AG04449 (cell line): ENCODE results near the gene R3HDM2.

Source experiments
- CTCF ChIA-PET: fragments of 350-600 bp; formaldehyde crosslinking; extraction: SDS; loops from one replicate; lab custom pipeline; 2021; ENCODE audit warnings: antibody characterized with exemption; lab: Yijun Ruan, JAX
- POLR2A ChIA-PET: fragments of 400-600, 350-600 bp; formaldehyde crosslinking; extraction: SDS; loops from one replicate; lab custom pipeline; 2020; ENCODE audit warnings: antibody characterized with exemption, inconsistent platforms; lab: Yijun Ruan, JAX
- DNase-seq: peaks from one replicate; pipeline ENCODE4 v3.0.0-alpha.2; 2010; ENCODE audit warnings: low read depth, low spot score
- H3K4me3 ChIP-seq: 2 replicates; pipeline ENCODE4 v1.5.1; 2011; ENCODE audit warnings: low read depth, mild to moderate bottlenecking, control low read depth, low read length
- TF ChIP-seq, protein P1 (sequence below): IDR thresholded peaks from one replicate; pipeline ENCODE4 v1.5.1; 2011; ENCODE audit warnings: mild to moderate bottlenecking, moderate library complexity, low read length, control low read depth, inconsistent platforms; ENCODE audit not compliant: insufficient read depth; ENCODE audit errors: missing control alignments

R3HDM2 gene

DNA sequence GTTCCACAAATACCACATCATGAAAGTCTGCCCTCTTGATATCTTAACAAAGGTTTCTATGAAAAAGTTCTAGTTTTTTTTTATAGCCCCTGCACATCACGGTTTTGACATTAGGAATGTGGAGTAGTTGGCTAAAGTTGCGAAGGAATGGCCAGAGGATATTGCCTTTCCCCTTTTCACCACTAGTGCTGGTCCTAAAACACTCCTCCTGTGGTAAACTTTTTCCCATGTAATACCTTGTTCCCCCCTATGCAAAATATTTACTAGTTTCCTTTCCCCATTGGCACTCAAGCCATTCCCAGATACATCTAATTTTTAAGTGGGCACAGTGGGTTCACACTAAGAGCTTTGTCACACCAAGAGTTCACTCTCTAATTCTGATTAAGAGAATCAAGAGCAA is 33.4 kb downstream of the R3HDM2 start:
- CTCF ChIA-PET, result interaction anchor here (1.2 to 1.5 kb wide), 2 partner anchors 14 to 25 kb away, joined by 4 read pairs; no protein-coding TSS in a partner anchor
- POLR2A ChIA-PET, result no interaction called here
- TF ChIP-seq, protein P1, sequence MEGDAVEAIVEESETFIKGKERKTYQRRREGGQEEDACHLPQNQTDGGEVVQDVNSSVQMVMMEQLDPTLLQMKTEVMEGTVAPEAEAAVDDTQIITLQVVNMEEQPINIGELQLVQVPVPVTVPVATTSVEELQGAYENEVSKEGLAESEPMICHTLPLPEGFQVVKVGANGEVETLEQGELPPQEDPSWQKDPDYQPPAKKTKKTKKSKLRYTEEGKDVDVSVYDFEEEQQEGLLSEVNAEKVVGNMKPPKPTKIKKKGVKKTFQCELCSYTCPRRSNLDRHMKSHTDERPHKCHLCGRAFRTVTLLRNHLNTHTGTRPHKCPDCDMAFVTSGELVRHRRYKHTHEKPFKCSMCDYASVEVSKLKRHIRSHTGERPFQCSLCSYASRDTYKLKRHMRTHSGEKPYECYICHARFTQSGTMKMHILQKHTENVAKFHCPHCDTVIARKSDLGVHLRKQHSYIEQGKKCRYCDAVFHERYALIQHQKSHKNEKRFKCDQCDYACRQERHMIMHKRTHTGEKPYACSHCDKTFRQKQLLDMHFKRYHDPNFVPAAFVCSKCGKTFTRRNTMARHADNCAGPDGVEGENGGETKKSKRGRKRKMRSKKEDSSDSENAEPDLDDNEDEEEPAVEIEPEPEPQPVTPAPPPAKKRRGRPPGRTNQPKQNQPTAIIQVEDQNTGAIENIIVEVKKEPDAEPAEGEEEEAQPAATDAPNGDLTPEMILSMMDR, result no peak
- H3K4me3 ChIP-seq, result no peak overlapping the region
- DNase-seq, result no peak

DNA sequence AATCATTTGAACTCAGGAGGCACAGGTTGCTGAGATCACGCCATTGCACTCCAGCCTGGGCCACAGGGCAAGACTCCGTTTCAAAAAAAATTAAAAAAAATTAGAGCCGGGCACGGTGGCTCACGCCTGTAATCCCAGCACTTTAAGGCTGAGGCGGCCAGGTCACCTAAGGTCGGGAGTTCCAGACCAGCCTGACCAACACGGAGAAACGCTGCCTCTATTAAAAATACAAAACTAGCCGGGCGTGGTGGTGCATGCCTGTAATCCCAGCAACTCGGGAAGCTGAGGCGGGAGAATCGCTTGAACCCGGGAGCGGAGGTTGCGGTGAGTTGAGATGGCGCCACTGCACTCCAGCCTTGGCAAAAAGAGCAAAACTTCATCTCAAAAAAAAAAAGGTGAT is 35.7 kb downstream of the R3HDM2 start:
- DNase-seq, result no peak
- ChIA-PET CTCF (no interaction called here), POLR2A (no interaction called here)
- TF ChIP-seq, protein P1, result no peak
- H3K4me3 ChIP-seq, result no peak overlapping the region

DNA sequence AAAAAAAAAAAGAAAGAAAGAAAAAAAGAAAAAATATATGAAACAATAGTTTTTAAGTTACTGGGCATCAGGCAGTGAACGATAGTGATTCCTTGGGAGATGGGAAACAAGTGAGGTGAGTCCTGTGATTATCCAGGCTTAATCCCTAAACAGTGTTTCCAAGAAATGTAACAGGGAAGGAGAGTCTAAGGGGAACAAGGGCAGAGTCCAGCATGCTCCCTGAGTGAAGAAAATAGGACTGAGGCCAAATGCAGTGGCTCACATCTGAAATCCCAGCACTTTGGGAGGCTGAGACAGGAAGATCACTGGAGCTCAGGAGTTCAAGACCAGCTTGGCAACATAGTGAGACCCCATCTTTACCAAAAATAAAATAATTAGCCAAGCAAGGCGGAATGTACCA is 40.7 kb downstream of the R3HDM2 start:
- H3K4me3 ChIP-seq, result no peak overlapping the region
- CTCF ChIA-PET, result interaction anchor here (0.9 to 2.1 kb wide), 2 partner anchors 9 to 83 kb away, joined by 3 to 7 read pairs; no protein-coding TSS in a partner anchor
- POLR2A ChIA-PET, result no interaction called here
- TF ChIP-seq, protein P1, result no peak
- no peak for DNase-seq

DNA sequence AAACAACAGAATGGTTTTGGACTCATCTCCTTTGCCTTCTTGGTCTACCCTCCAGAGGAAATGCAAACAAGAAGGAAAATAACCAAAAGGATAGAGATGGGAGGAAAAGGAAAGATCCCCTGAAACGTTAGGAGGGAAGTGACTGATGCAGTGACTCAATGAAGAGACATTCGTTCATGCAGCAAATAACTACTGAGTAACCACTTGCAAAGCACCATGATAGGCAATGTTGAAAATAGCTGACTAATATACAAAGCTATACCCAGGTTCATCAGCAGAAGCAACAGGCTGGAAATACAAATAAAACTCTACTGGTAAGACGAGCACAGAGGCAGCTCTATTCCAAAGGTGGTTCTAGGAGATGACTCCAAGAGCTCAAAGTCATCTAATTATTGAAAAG is 41.8 kb downstream of the R3HDM2 start:
- ChIA-PET CTCF (interaction anchor here (1.2 to 2.1 kb wide), 3 partner anchors 10 to 81 kb away, joined by 5 to 7 read pairs (median 6); no protein-coding TSS in a partner anchor), POLR2A (interaction anchor here (0.6 to 1.0 kb wide), 2 partner anchors 32 to 70 kb away, joined by 3 read pairs; partner anchors contain the start of gene GLI1)
- H3K4me3 ChIP-seq, result no peak overlapping the region
- TF ChIP-seq, protein P1, result no peak
- peak; percentile 58 for DNase-seq

DNA sequence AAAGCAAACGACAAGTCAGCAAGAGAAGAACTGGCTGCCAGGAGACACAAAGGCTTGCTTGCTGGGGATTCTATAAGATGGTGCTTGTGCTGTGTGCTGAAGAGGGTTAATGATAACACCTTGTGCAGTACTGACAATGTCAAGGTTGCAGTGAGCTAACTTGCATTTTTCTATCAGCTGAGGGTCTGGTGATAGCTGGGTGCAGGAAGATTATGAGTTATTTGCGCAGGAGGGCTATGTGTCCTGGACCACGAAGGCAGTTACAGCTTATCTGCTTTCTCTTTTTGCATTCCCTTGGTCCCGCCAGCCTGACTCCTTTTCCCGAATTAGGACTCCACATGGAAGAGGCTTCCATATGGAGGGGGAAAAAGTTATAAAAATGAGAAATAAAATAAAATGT is 42.4 kb downstream of the R3HDM2 start:
- TF ChIP-seq, protein P1, result no peak
- ChIA-PET CTCF (interaction anchor here (1.7 kb wide), 1 partner anchor 81 kb away, joined by 6 read pairs; no protein-coding TSS in a partner anchor), POLR2A (interaction anchor here (0.6 kb wide), 2 partner anchors 33 to 132 kb away, joined by 3 read pairs; no protein-coding TSS in a partner anchor)
- no peak overlapping the region for H3K4me3 ChIP-seq
- DNase-seq, result no peak

DNA sequence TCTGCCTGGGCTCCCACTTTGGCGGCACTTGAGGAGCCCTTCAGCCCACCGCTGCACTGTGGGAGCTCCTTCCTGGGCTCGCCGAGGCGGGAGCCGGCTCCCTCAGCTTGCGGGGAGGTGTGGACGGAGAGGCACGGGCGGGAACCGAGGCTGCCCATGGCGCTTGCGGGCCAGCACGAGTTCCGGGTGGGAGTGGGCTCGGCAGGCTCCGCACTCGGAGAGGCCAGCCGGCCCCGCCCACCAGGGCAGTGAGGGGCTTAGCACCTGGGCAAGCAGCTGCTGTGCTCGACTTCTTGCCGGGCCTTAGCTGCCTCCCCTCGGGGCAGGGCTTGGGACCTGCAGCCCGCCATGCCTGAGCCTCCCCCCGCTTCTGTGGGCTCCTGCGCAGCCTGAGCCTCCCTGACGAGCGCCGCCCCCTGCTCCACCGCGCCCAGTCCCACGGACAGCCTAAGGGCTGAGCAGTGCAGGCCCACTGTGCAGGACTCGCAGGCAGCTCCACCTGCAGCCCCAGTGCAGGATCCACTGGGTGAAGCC is 44.6 kb downstream of the R3HDM2 start:
- TF ChIP-seq, protein P1, result no peak
- POLR2A ChIA-PET, result no interaction called here
- CTCF ChIA-PET, result interaction anchor here (0.8 kb wide), 1 partner anchor 11 kb away, joined by 3 read pairs; no protein-coding TSS in a partner anchor
- no peak overlapping the region for H3K4me3 ChIP-seq
- no peak for DNase-seq
